Tibial nerve (tissue), 4 donors: ENCODE measurements around the gene SKAP1. TPM values are rescaled to one million over a fixed set of nuclear protein-coding genes. Genes with fewer than 3 reads are reported as not detected.

Source experiments
- DNase-seq, 2 donors: peaks; one replicate each; pipeline ENCODE4 v3.0.0-alpha.2; 2019; ENCODE audit warnings: low spot score in 2 of 2
- H3K27ac ChIP-seq, 4 donors: fragments of 200-600 bp; sonication (generic) in 3 of 4; one replicate each; pipeline ENCODE4 v1.5.1; 2017 to 2019; ENCODE audit warnings: mild to moderate bottlenecking in 1 of 4
- H3K27me3 ChIP-seq, 2 donors: fragments of 200-600 bp; sonication (generic) in 1 of 2; one replicate each; pipeline versions ENCODE4 v1.5.1 to v1.6.0; 2017 to 2019
- H3K36me3 ChIP-seq, 3 donors: fragments of 200-600 bp; sonication (generic); one replicate each; pipeline ENCODE4 v1.5.1; 2018 to 2019
- H3K4me1 ChIP-seq, 4 donors: fragments of 200-600 bp; sonication (generic) in 3 of 4; one replicate each; pipeline ENCODE4 v1.5.1; 2017 to 2019
- H3K4me3 ChIP-seq, 4 donors: fragments of 200-600 bp; sonication (generic) in 3 of 4; one replicate each; pipeline ENCODE4 v1.5.1; 2017 to 2019; ENCODE audit warnings: mild to moderate bottlenecking in 1 of 4, moderate library complexity in 1 of 4
- H3K9me3 ChIP-seq, 4 donors: fragments of 200-600 bp; sonication (generic) in 3 of 4; one replicate each; pipeline ENCODE4 v1.5.1; 2017 to 2019
- CTCF ChIP-seq, 5 experiments: fragments of 200-600 bp in 3 of 5; fragments of 450-650 bp in 2 of 5; sonication (generic) in 3 of 5; IDR thresholded peaks; one replicate each; pipeline ENCODE4 v1.5.1; 2016 to 2019; ENCODE audit warnings: antibody characterized with exemption in 5 of 5, mild to moderate bottlenecking in 3 of 5, moderate library complexity in 2 of 5
- EP300 ChIP-seq, 2 donors: sonication (generic); formaldehyde crosslinking; IDR thresholded peaks; one replicate each; pipeline ENCODE4 v1.6.1; 2017; ENCODE audit warnings: antibody characterized with exemption in 2 of 2, mild to moderate bottlenecking in 1 of 2
- POLR2A ChIP-seq, 2 donors: fragments of 450-650 bp; IDR thresholded peaks; one replicate each; pipeline ENCODE4 v1.6.1; 2017; ENCODE audit warnings: antibody characterized with exemption in 2 of 2, mild to moderate bottlenecking in 2 of 2, moderate library complexity in 2 of 2
- WGBS, 2 donors: methylation state at CpG; one replicate each; pipeline ENCODE4 v1.1.5; 2018; 5-methylcytosine and 5-hydroxymethylcytosine counted together
- total RNA-seq, 4 donors: library from RNA; depleted of rRNA; stranded (reverse); fragments of >200 nt; gene quantifications; one replicate each; pipeline ENCODE4 v1.1.0, GENCODE V29; 2016

The SKAP1 gene
- total RNA-seq, 4 donors from 2014 or later, result 0.59 to 2.0 (median 1.3) TPM

GRCh38 chr17:48134912-48135480 is 295.0 kb downstream of the SKAP1 start:
- 83 to 89% methylated on average over 3 of the region's 3 CpGs for WGBS, 2 donors
- TF ChIP-seq CTCF (IDR thresholded peaks at IDR 0.05) (no peak), POLR2A (IDR thresholded peaks at IDR 0.05) (no peak), EP300 (IDR thresholded peaks at IDR 0.05) (no peak)
- no peak overlapping the region for H3K27ac ChIP-seq
- H3K4me1 ChIP-seq, result peaks cover 0 to 7% (median 0%) of the 10 kb centered on the region in 4 donors
- H3K4me3 ChIP-seq, result no peak overlapping the region
- DNase-seq, result no peak
- no peaks in the 10 kb centered on the region for H3K36me3 ChIP-seq
- no peaks in the 10 kb centered on the region for H3K9me3 ChIP-seq
- H3K27me3 ChIP-seq, result no peaks in the 10 kb centered on the region

GRCh38 chr17:48132385-48132784 is 297.6 kb downstream of the SKAP1 start:
- no peak for TF ChIP-seq POLR2A (IDR thresholded peaks at IDR 0.05)
- peak overlapping the region in 1 of 4 donors; percentile 26 for H3K27ac ChIP-seq
- peaks cover 0 to 10% (median 0%) of the 10 kb centered on the region in 4 donors for H3K4me1 ChIP-seq
- H3K27me3 ChIP-seq, result no peaks in the 10 kb centered on the region
- no peaks in the 10 kb centered on the region for H3K9me3 ChIP-seq
- no peaks in the 10 kb centered on the region for H3K36me3 ChIP-seq
- DNase-seq, result no peak
- WGBS, 2 donors, result 69 to 81% methylated on average over 5 of the region's 5 CpGs
- H3K4me3 ChIP-seq, result no peak overlapping the region

GRCh38 chr17:48131216-48131824 is 298.7 kb downstream of the SKAP1 start:
- Histone ChIP-seq H3K27ac (no peak overlapping the region), H3K4me1 (peaks cover 0 to 20% (median 0%) of the 10 kb centered on the region in 4 donors), H3K27me3 (no peaks in the 10 kb centered on the region), H3K4me3 (no peak overlapping the region), H3K36me3 (peaks cover 0 to 9% (median 0%) of the 10 kb centered on the region in 3 donors), H3K9me3 (no peaks in the 10 kb centered on the region)
- WGBS, 2 donors, result 34 to 36% methylated on average over 4 of the region's 4 CpGs
- DNase-seq, result peak in 1 of 2 donors; percentile 88
- TF ChIP-seq EP300 (IDR thresholded peaks at IDR 0.05), result no peak
- TF ChIP-seq CTCF (IDR thresholded peaks at IDR 0.05), result peak; percentile 74 to 85 (median 75)

GRCh38 chr17:48129981-48130380 is 300.0 kb downstream of the SKAP1 start:
- no peaks in the 10 kb centered on the region for H3K27me3 ChIP-seq
- H3K4me3 ChIP-seq, result no peak overlapping the region
- 57 to 60% methylated on average over 5 of the region's 5 CpGs for WGBS, 2 donors
- no peak overlapping the region for H3K27ac ChIP-seq
- no peak for DNase-seq
- H3K9me3 ChIP-seq, result no peaks in the 10 kb centered on the region
- TF ChIP-seq CTCF (IDR thresholded peaks at IDR 0.05) (no peak), POLR2A (IDR thresholded peaks at IDR 0.05) (no peak), EP300 (IDR thresholded peaks at IDR 0.05) (no peak)
- H3K4me1 ChIP-seq, result peaks cover 0 to 26% (median 0%) of the 10 kb centered on the region in 4 donors
- H3K36me3 ChIP-seq, result peaks cover 0 to 22% (median 0%) of the 10 kb centered on the region in 3 donors

- peaks cover 0 to 26% (median 0%) of the 10 kb centered on the region in 4 donors for H3K4me1 ChIP-seq
- 37 to 45% methylated on average over 5 of the region's 5 CpGs for WGBS, 2 donors
- no peaks in the 10 kb centered on the region for H3K27me3 ChIP-seq
- peaks cover 0 to 32% (median 0%) of the 10 kb centered on the region in 3 donors for H3K36me3 ChIP-seq
- no peak overlapping the region for H3K27ac ChIP-seq
- DNase-seq, result no peak
- no peak overlapping the region for H3K4me3 ChIP-seq
- TF ChIP-seq POLR2A (IDR thresholded peaks at IDR 0.05) (no peak), CTCF (IDR thresholded peaks at IDR 0.05) (no peak), EP300 (IDR thresholded peaks at IDR 0.05) (no peak)
- H3K9me3 ChIP-seq, result no peaks in the 10 kb centered on the region
Measured at GRCh38 chr17:48128400-48128799, 301.6 kb downstream of the SKAP1 start.
